ENCODE measurements around the gene NPC1L1. TPM values are rescaled to one million over a fixed set of nuclear protein-coding genes. Genes with fewer than 3 reads are reported as not detected.

The NPC1L1 gene
- total RNA-seq, 2 donors from 2014 or later = 0.52 TPM; not detected in 1

DNA sequence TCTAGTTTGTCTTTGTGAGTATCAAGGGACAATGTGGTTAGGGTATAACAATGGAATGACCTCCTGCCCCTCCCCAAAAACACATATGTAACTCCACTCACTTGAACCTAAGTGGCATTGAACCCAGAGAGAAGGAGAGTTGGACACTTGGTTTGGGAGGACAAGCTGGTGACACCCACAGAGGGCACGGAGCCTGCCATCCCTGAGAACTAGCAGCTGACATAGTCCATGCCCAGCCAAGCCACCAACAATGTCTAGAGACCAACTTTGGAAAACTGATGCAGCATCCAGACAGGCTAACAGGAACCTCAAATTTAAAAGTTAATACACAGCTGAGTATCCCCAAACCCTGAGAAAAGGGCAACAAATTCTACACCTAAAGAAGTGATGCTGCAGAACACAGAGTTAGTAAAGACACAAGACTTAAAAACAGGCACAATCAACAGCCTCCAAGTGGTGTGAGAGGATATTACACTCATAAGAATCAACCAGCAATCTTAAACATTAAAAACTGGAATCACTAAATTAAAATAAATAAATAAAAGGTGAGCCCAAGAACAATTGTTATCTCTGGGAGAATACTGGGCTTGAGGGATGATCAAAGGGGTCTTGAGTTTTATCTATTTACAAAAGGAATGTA is 77.8 kb downstream of the NPC1L1 start:
- ATAC-seq (no peak), DNase-seq (no peak)
- WGBS, 2 donors = 100% methylated on average over 1 of the region's 1 CpG
- Histone ChIP-seq H3K4me3 (no peak overlapping the region), H3K27me3 (no peaks in the 10 kb centered on the region), H3K4me1 (no peaks in the 10 kb centered on the region), H3K27ac (no peak overlapping the region), H3K9me3 (no peaks in the 10 kb centered on the region), H3K36me3 (replicated peaks in 1 of 2; ENCODE audit: insufficient read depth in 1 of 2, low read depth in 2 of 2) (no peaks in the 10 kb centered on the region)
- intact Hi-C loops (cut with DNase I) = no loop called here
- TF ChIP-seq, protein P1, sequence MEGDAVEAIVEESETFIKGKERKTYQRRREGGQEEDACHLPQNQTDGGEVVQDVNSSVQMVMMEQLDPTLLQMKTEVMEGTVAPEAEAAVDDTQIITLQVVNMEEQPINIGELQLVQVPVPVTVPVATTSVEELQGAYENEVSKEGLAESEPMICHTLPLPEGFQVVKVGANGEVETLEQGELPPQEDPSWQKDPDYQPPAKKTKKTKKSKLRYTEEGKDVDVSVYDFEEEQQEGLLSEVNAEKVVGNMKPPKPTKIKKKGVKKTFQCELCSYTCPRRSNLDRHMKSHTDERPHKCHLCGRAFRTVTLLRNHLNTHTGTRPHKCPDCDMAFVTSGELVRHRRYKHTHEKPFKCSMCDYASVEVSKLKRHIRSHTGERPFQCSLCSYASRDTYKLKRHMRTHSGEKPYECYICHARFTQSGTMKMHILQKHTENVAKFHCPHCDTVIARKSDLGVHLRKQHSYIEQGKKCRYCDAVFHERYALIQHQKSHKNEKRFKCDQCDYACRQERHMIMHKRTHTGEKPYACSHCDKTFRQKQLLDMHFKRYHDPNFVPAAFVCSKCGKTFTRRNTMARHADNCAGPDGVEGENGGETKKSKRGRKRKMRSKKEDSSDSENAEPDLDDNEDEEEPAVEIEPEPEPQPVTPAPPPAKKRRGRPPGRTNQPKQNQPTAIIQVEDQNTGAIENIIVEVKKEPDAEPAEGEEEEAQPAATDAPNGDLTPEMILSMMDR (IDR thresholded peaks at IDR 0.05) = peak in 4 of 7 experiments; percentile 7 to 12 (median 10)
- TF ChIP-seq POLR2A (IDR thresholded peaks at IDR 0.05) = no peak

Small RNAs within 50 kb of the gene (small RNA-seq; reads per million reads assigned to genes)
- gene RNU6-1097P = not detected

Other genes starting within 250 kb of the NPC1L1 start
- gene CAMK2B, start 215.7 kb downstream of the NPC1L1 start, total RNA-seq = 1 to 10 TPM in 1 of 2 donors, under 1 TPM in 1; 0.52 to 7.6 TPM
- 10 to 100 TPM; 20.4 to 20.8 TPM for gene NUDCD3, start 50.7 kb downstream of the NPC1L1 start, total RNA-seq
- 10 to 100 TPM; 32.2 to 54.1 TPM for gene DDX56, start 32.6 kb upstream of the NPC1L1 start, total RNA-seq
- 10 to 100 TPM; 52.4 to 65.6 TPM for gene TMED4, start 40.9 kb upstream of the NPC1L1 start, total RNA-seq
- 10 to 100 TPM; 36.1 to 46.1 TPM for gene OGDH, start 65.3 kb upstream of the NPC1L1 start, total RNA-seq
- 10 to 100 TPM; 30.9 to 50.4 TPM for gene ZMIZ2, start 207.5 kb upstream of the NPC1L1 start, total RNA-seq